CD4-positive, alpha-beta memory T cell (primary cell): Measurements from ENCODE around the gene GPI. TPM values are rescaled to one million over a fixed set of nuclear protein-coding genes. Genes with fewer than 3 reads are reported as not detected.
"Not testable (repeated sequence)": the region's sequence is repeated elsewhere in the genome, so short reads cannot be mapped to it uniquely, and the experiment has no call there.

Experiments used
- CTCF ChIA-PET: fragments of 350-600 bp; sonication (Branson Sonifier 250); formaldehyde crosslinking; loops from one replicate; lab custom pipeline; 2021; ENCODE audit warnings: inconsistent platforms; ENCODE audit not compliant: partially characterized antibody; lab: Charles Lee
- POLR2A ChIA-PET: fragments of 350-600 bp; sonication (Branson Sonifier 250); formaldehyde crosslinking; loops from one replicate; lab custom pipeline; 2021; ENCODE audit not compliant: partially characterized antibody; lab: Charles Lee
- DNase-seq, 5 donors: peaks; one replicate each; pipeline versions ENCODE4 v3.0.0 to v3.0.0-alpha.2; 2020 to 2022; ENCODE audit warnings: mixed read lengths in 1 of 5
- H3K27ac ChIP-seq: one replicate; pipeline ENCODE4 v1.7.0; 2013; ENCODE audit warnings: low read depth, low read length
- H3K27me3 ChIP-seq: 2 replicates; pipeline ENCODE4 v1.7.0; 2013; ENCODE audit warnings: mild to moderate bottlenecking, low read length, moderate library complexity; ENCODE audit not compliant: insufficient read depth
- H3K36me3 ChIP-seq: 2 replicates; pipeline ENCODE4 v1.7.0; 2013; ENCODE audit warnings: mild to moderate bottlenecking, low read length, moderate library complexity; ENCODE audit not compliant: insufficient read depth
- H3K4me1 ChIP-seq: 2 replicates; pipeline ENCODE4 v1.7.0; 2013; ENCODE audit warnings: mild to moderate bottlenecking, low read length, moderate library complexity; ENCODE audit not compliant: insufficient read depth
- H3K4me3 ChIP-seq, 2 donors: one replicate each; pipeline ENCODE4 v1.7.0; 2013; ENCODE audit warnings: low read length in 2 of 2, mild to moderate bottlenecking in 1 of 2
- H3K9me3 ChIP-seq, 2 donors: one replicate each; pipeline ENCODE4 v1.7.0; 2013; ENCODE audit warnings: low read length in 2 of 2, control low read depth in 1 of 2; ENCODE audit not compliant: control insufficient read depth in 1 of 2
- H3K27ac Mint-ChIP-seq, 7 donors: one replicate each; pipeline ENCODE4 v1.8.0; 2020 to 2021; ENCODE audit warnings: mixed read lengths in 7 of 7, mild to moderate bottlenecking in 6 of 7, inconsistent platforms in 3 of 7, moderate library complexity in 3 of 7
- H3K27me3 Mint-ChIP-seq, 2 donors: one replicate each; pipeline ENCODE4 v1.8.0; 2020 to 2021; ENCODE audit warnings: mixed read lengths in 2 of 2
- H3K36me3 Mint-ChIP-seq, 2 donors: one replicate each; pipeline ENCODE4 v1.8.0; 2020 to 2021; ENCODE audit warnings: mixed read lengths in 2 of 2, inconsistent platforms in 1 of 2, mild to moderate bottlenecking in 1 of 2
- H3K4me1 Mint-ChIP-seq, 4 donors: one replicate each; pipeline ENCODE4 v1.8.0; 2020 to 2021; ENCODE audit warnings: mixed read lengths in 4 of 4, mild to moderate bottlenecking in 1 of 4
- H3K4me3 Mint-ChIP-seq, 8 donors: one replicate each; pipeline ENCODE4 v1.8.0; 2020 to 2021; ENCODE audit warnings: mixed read lengths in 8 of 8, mild to moderate bottlenecking in 7 of 8, moderate library complexity in 6 of 8, inconsistent platforms in 3 of 8
- H3K9me3 Mint-ChIP-seq, 8 donors: one replicate each; pipeline ENCODE4 v1.8.0; 2020 to 2021; ENCODE audit warnings: mixed read lengths in 8 of 8, mild to moderate bottlenecking in 5 of 8, inconsistent platforms in 3 of 8, moderate library complexity in 1 of 8
- intact Hi-C: fragments of 100-400 bp; cut with micrococcal nuclease; formaldehyde crosslinking; loops from one replicate; pipeline ENCODE4 v1.15.1; 2023
- polyA plus RNA-seq, 2 donors: library from polyadenylated mRNA; unstranded; fragments of 300-500 nt; fragmentation: Illumina TruSeq; gene quantifications; one replicate each; pipeline ENCODE4 v1.2.3, GENCODE V29; 2021
- total RNA-seq, 2 experiments: library from RNA; stranded (reverse); gene quantifications; one replicate each; pipeline ENCODE4 v1.2.3, GENCODE V29; 2021

GPI gene
- total and polyA plus RNA-seq, 4 experiments from 2014 or later: 121 to 156 (median 127) TPM

DNA sequence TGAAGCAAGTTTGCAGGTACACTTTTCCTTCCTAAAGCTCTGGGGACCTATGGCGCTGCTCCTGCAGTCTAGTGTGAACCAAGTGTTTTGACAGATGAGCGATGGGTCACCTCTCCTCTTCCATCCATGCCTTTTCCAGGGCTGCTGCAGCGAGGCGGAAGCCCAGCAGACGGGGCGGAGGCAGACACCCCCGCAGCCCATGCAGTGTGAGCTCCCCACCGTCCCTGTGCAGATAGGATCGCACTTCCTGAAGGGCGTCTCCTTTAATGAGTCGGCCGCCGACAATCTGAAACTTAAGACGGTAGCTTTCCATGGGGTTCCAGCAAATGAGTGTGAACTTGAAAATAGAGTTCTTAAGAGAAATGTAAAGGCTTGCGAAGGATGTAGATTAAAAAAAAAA lies 37.1 kb upstream of the GPI start:
- Mint-ChIP-seq H3K4me1 (peaks cover 5 to 10% (median 6%) of the 10 kb centered on the region in 4 donors), H3K9me3 (no peaks in the 10 kb centered on the region), H3K27me3 (no peaks in the 10 kb centered on the region), H3K4me3 (peak overlapping the region in 1 of 8 donors; percentile 2), H3K27ac (no peak overlapping the region), H3K36me3 (peaks cover 62 to 74% of the 10 kb centered on the region in 2 donors)
- Histone ChIP-seq H3K36me3 (peaks cover 37% of the 10 kb centered on the region), H3K4me3 (no peak overlapping the region), H3K9me3 (no peaks in the 10 kb centered on the region), H3K4me1 (no peaks in the 10 kb centered on the region), H3K27ac (no peak overlapping the region), H3K27me3 (no peaks in the 10 kb centered on the region)
- CTCF ChIA-PET: interaction anchor here (0.9 to 1.3 kb wide), 4 partner anchors 8 to 100 kb away, joined by 3 read pairs; no protein-coding TSS in a partner anchor
- POLR2A ChIA-PET: no interaction called here
- intact Hi-C loops: no loop called here
- DNase-seq: no peak

DNA sequence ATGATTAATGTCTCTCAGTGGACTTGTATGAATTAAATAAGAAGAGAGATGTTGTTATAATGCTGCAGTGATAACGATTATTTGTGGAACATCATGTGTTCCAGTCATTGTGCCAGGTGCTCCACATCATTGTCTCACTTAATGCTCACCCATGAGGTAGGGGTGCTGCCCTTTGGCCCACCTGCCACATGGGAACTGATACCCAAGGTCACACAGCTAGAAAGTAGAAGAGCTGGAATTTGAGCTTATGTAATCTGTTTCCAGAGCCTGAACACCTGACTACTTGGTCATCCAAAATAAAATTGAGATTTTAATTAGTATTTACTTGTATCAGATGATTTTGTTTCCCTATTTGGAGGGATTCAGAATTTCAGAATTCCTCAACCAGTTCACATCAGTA lies 36.0 kb upstream of the GPI start:
- Histone ChIP-seq H3K9me3 (no peaks in the 10 kb centered on the region), H3K27me3 (no peaks in the 10 kb centered on the region), H3K4me3 (no peak overlapping the region), H3K36me3 (peaks cover 42% of the 10 kb centered on the region), H3K4me1 (no peaks in the 10 kb centered on the region), H3K27ac (no peak overlapping the region)
- Mint-ChIP-seq H3K4me1 (peaks cover under 1 to 8% (median 3%) of the 10 kb centered on the region in 4 donors), H3K27me3 (no peaks in the 10 kb centered on the region), H3K4me3 (no peak overlapping the region), H3K27ac (peak overlapping the region in 3 of 7 donors; percentile 7 to 86 (median 82)), H3K9me3 (no peaks in the 10 kb centered on the region), H3K36me3 (peaks cover 62 to 75% of the 10 kb centered on the region in 2 donors)
- POLR2A ChIA-PET: no interaction called here
- intact Hi-C loops: no loop called here
- no peak for DNase-seq
- CTCF ChIA-PET: interaction anchor here (1.3 kb wide), 1 partner anchor 9 kb away, joined by 3 read pairs; no protein-coding TSS in a partner anchor

DNA sequence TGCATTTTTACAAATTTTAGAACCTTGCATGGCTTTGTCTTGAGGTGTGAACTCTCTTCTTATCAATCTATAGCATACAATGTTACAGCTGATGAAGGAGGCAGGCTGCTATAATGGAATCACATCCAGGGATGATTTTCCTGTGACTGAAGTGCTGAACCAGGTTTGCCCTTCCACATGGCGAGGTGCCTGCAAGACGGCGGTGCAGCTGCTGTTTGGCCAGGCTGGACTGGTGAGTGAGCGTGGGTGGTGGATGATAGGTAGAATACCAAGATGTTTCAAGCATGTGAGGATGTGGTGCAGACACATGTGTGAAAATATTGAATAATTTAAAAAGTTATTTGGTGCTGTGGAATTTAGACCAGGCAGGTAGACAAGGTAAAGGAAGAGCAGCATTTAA lies 34.9 kb upstream of the GPI start:
- no peak overlapping the region for H3K27ac ChIP-seq
- H3K27me3 Mint-ChIP-seq: no peaks in the 10 kb centered on the region
- H3K4me1 Mint-ChIP-seq: peaks cover 0 to 7% (median under 1%) of the 10 kb centered on the region in 4 donors
- H3K27me3 ChIP-seq: no peaks in the 10 kb centered on the region
- no peaks in the 10 kb centered on the region for H3K9me3 ChIP-seq
- peak overlapping the region in 2 of 7 donors; percentile 70 to 75 for H3K27ac Mint-ChIP-seq
- no peaks in the 10 kb centered on the region for H3K4me1 ChIP-seq
- no peak overlapping the region for H3K4me3 Mint-ChIP-seq
- no peaks in the 10 kb centered on the region for H3K9me3 Mint-ChIP-seq
- H3K36me3 ChIP-seq: peaks cover 42% of the 10 kb centered on the region
- H3K4me3 ChIP-seq: no peak overlapping the region
- peaks cover 58 to 67% of the 10 kb centered on the region in 2 donors for H3K36me3 Mint-ChIP-seq
- no peak for DNase-seq
- POLR2A ChIA-PET: no interaction called here
- intact Hi-C loops: no loop called here
- CTCF ChIA-PET: no interaction called here

DNA sequence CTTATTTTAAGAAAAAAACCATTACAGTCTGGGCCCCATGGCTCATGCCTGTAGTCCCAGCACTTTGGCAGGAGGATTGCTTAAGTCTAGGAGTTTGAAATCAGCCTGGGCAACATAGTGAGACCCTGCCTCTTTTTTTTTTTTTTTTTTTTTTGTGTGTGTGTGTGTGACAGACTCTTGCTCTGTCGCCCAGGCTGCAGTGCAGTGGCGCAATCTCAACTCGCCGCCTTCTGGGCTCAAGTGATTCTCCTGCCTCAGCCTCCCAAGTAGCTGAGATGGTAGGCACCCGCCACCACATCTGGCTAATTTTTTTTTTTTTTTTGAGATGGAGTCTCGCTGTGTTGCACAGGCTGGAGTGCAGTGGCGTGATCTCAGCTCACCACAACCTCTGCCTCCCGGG lies 34.4 kb upstream of the GPI start:
- H3K27me3 ChIP-seq, H3K27ac Mint-ChIP-seq, H3K27ac ChIP-seq, H3K4me1 ChIP-seq, H3K27me3 Mint-ChIP-seq, DNase-seq, POLR2A ChIA-PET, H3K9me3 ChIP-seq, H3K4me3 ChIP-seq, H3K4me3 Mint-ChIP-seq, H3K4me1 Mint-ChIP-seq, H3K9me3 Mint-ChIP-seq, intact Hi-C loops: not testable (repeated sequence)
- peaks cover 40% of the 10 kb centered on the region for H3K36me3 ChIP-seq
- peaks cover 53 to 62% of the 10 kb centered on the region in 2 donors for H3K36me3 Mint-ChIP-seq
- CTCF ChIA-PET: interaction anchor here (0.7 to 2.2 kb wide), 3 partner anchors 13 to 30 kb away, joined by 3 to 5 read pairs (median 4); no protein-coding TSS in a partner anchor

DNA sequence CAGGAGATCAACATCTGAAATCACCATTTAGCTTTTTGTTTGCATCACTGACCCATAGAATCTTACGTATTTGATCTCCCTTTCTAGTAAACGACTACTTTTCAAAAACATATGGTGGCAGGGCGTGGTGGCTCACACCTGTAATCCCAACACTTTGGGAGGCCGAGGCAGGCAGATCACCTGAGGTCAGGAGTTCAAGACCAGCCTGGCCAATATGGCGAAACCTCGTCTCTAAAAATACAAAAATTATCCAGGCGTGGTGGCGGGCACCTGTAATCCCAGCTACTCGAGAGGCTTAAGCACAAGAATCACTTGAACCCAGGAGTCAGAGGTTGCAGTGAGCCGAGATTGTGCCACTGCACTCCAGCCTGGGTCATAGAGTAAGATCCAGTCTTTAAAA lies 33.4 kb upstream of the GPI start:
- peaks cover 44 to 54% of the 10 kb centered on the region in 2 donors for H3K36me3 Mint-ChIP-seq
- H3K27me3 ChIP-seq, H3K4me3 Mint-ChIP-seq, H3K4me3 ChIP-seq, H3K4me1 ChIP-seq, H3K9me3 Mint-ChIP-seq, H3K4me1 Mint-ChIP-seq, DNase-seq, H3K9me3 ChIP-seq, intact Hi-C loops, H3K27ac ChIP-seq, H3K27me3 Mint-ChIP-seq: not testable (repeated sequence)
- peak overlapping the region in 5 of 7 donors; percentile 12 to 87 (median 38) for H3K27ac Mint-ChIP-seq
- H3K36me3 ChIP-seq: peaks cover 36% of the 10 kb centered on the region
- CTCF ChIA-PET: interaction anchor here (1.1 to 2.2 kb wide), 3 partner anchors 12 to 26 kb away, joined by 3 to 5 read pairs (median 4); no protein-coding TSS in a partner anchor
- POLR2A ChIA-PET: interaction anchor here (0.6 to 0.8 kb wide), 3 partner anchors 12 to 82 kb away, joined by 3 to 4 read pairs (median 4); no protein-coding TSS in a partner anchor

DNA sequence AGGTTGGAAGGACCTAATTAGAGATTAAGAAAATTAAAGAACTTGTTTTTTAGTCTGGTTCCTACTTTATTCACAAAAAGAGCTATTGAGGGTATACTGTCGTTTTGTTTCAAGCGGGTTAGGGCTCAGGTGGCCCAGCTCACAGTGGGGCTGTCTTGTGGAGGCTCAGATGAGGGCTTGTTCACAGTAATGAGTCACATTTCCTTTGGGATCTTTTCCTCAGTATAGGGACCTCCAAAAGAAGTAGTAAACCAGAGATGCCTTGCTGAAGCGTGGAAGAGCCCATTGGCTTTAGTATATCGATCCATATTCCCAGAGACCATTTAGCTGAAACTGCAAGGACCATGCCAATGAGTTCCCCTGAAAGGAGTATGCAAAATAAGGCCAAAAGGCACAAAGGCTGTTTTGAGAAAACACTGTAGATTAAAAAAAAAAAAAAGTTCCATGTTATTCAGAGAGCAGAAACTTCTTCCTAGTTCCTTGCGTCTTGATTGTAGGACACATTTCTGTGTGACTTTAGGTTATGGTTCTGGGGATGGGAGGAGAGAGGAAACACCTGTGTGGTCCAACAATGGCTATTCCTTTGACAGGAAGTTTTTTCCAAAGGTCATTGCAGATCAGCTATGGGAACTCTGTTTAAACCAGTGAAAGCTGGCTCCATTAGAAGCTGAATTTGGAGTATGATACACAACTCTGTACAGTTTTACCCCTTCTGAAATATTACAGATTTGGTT lies 32.8 kb upstream of the GPI start:
- H3K36me3 ChIP-seq: peaks cover 36% of the 10 kb centered on the region
- H3K36me3 Mint-ChIP-seq: peaks cover 41 to 58% of the 10 kb centered on the region in 2 donors
- H3K9me3 ChIP-seq: no peaks in the 10 kb centered on the region
- no peak overlapping the region for H3K4me3 ChIP-seq
- H3K9me3 Mint-ChIP-seq: no peaks in the 10 kb centered on the region
- POLR2A ChIA-PET: interaction anchor here (0.6 to 0.8 kb wide), 3 partner anchors 13 to 83 kb away, joined by 3 to 4 read pairs (median 4); no protein-coding TSS in a partner anchor
- peaks cover 9% of the 10 kb centered on the region for H3K4me1 ChIP-seq
- no peak overlapping the region for H3K4me3 Mint-ChIP-seq
- intact Hi-C loops: no loop called here
- peak overlapping the region in 4 of 7 donors; percentile 21 to 51 (median 30) for H3K27ac Mint-ChIP-seq
- no peak overlapping the region for H3K27ac ChIP-seq
- DNase-seq: no peak
- no peaks in the 10 kb centered on the region for H3K27me3 Mint-ChIP-seq
- CTCF ChIA-PET: interaction anchor here (0.9 to 2.2 kb wide), 3 partner anchors 8 to 27 kb away, joined by 3 to 5 read pairs (median 3); no protein-coding TSS in a partner anchor
- peaks cover 3 to 8% (median 6%) of the 10 kb centered on the region in 4 donors for H3K4me1 Mint-ChIP-seq
- no peaks in the 10 kb centered on the region for H3K27me3 ChIP-seq

DNA sequence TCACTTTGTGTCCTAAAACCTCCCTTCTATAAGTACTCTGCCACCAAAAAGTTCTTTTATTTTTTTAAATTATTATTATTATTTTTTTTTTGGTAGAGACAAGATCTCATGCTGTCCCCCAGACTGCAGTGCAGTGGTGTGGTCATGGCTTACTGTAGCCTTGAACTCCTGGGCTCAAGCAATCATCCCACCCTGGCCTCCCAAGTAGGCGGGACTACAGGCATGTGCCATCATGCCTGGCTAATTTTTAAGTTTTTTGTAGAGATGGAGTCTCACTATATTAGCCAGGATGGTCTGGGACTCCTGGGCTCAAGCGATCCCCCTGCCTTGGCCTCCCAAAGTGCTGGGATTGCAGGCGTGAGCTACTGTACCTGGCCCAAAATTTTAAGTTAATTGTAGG lies 29.1 kb upstream of the GPI start:
- CTCF ChIA-PET: interaction anchor here (0.8 to 3.8 kb wide), 7 partner anchors 9 to 116 kb away, joined by 3 to 18 read pairs (median 6); no protein-coding TSS in a partner anchor
- H3K9me3 Mint-ChIP-seq: no peaks in the 10 kb centered on the region
- no peaks in the 10 kb centered on the region for H3K9me3 ChIP-seq
- H3K27me3 Mint-ChIP-seq: no peaks in the 10 kb centered on the region
- peaks cover 41 to 55% of the 10 kb centered on the region in 2 donors for H3K36me3 Mint-ChIP-seq
- no peak overlapping the region for H3K27ac ChIP-seq
- no peaks in the 10 kb centered on the region for H3K27me3 ChIP-seq
- H3K4me3 ChIP-seq: no peak overlapping the region
- H3K36me3 ChIP-seq: peaks cover 48% of the 10 kb centered on the region
- H3K4me3 Mint-ChIP-seq: no peak overlapping the region
- POLR2A ChIA-PET: interaction anchor here (0.6 kb wide), 2 partner anchors 52 to 66 kb away, joined by 4 read pairs; no protein-coding TSS in a partner anchor
- peaks cover 4 to 10% (median 8%) of the 10 kb centered on the region in 4 donors for H3K4me1 Mint-ChIP-seq
- peak overlapping the region in 1 of 7 donors; percentile 47 for H3K27ac Mint-ChIP-seq
- intact Hi-C loops: loop anchor here (2.0 kb wide), 4 partner anchors 15 to 95 kb away; partner anchors contain the start of gene GARRE1
- peaks cover 11% of the 10 kb centered on the region for H3K4me1 ChIP-seq
- DNase-seq: no peak
